NCI-H1105 treated with DMSO at 0.1 percent for 48 hours (cell line): ENCODE measurements around the gene LIN7C.

ENCODE experiments used
- DNase-seq: peaks from one replicate; lab custom pipeline; 2025; lab: John Stamatoyannopoulos, UW

Gene LIN7C

GRCh38 chr11:27509908-27510307 lies 3.3 kb upstream of the LIN7C start:
- DNase-seq, result no peak

- DNase-seq, result no peak
Measured at GRCh38 chr11:27507557-27508322, 1.2 kb upstream of the LIN7C start.

- no peak for DNase-seq
Measured at GRCh38 chr11:27505781-27506180, 788 bp downstream of the LIN7C start.

GRCh38 chr11:27504205-27504604 lies 2.4 kb downstream of the LIN7C start:
- DNase-seq, result no peak

GRCh38 chr11:27501100-27501499 lies 5.5 kb downstream of the LIN7C start:
- no peak for DNase-seq

- DNase-seq, result no peak
Measured at GRCh38 chr11:27497911-27498310, 8.7 kb downstream of the LIN7C start.

GRCh38 chr11:27497284-27497866 lies 9.2 kb downstream of the LIN7C start:
- peak; percentile 27 for DNase-seq

- DNase-seq, result no peak
Measured at GRCh38 chr11:27496461-27496860, 10.1 kb downstream of the LIN7C start.

GRCh38 chr11:27495710-27496300 lies 10.8 kb downstream of the LIN7C start:
- no peak for DNase-seq

- DNase-seq, result no peak
Measured at GRCh38 chr11:27489092-27489491, 17.5 kb downstream of the LIN7C start.

GRCh38 chr11:27487706-27488105 lies 18.9 kb downstream of the LIN7C start:
- DNase-seq, result no peak

GRCh38 chr11:27485930-27486773 lies 20.4 kb downstream of the LIN7C start:
- DNase-seq, result peak; percentile 58

- DNase-seq, result no peak
Measured at GRCh38 chr11:27482793-27483192, 23.8 kb downstream of the LIN7C start.

GRCh38 chr11:27481992-27482391 lies 24.6 kb downstream of the LIN7C start:
- no peak for DNase-seq

- no peak for DNase-seq
Measured at GRCh38 chr11:27477831-27478230, 28.7 kb downstream of the LIN7C start.

GRCh38 chr11:27477243-27477642 lies 29.3 kb downstream of the LIN7C start:
- DNase-seq, result no peak

GRCh38 chr11:27475622-27476021 lies 30.9 kb downstream of the LIN7C start:
- no peak for DNase-seq

GRCh38 chr11:27473017-27473406 lies 33.6 kb downstream of the LIN7C start:
- DNase-seq, result no peak

- peak; percentile 91 for DNase-seq
Measured at GRCh38 chr11:27472398-27473016, 34.1 kb downstream of the LIN7C start, which contains the start of gene LGR4. Gene LGR4 (minus strand): TSS chr11:27472790. CDS start chr11:27472302, 488 bp downstream.

GRCh38 chr11:27471589-27472397 lies 34.8 kb downstream of the LIN7C start:
- peak; percentile 45 for DNase-seq
